ENCODE results near the gene MSL1.

The MSL1 gene

GRCh38 chr17:40094874-40095273 lies 26.9 kb upstream of the MSL1 start:
- no peak overlapping the region for H3K27ac ChIP-seq (ENCODE audit: low read depth, low read length)
- no peaks in the 10 kb centered on the region for H3K36me3 ChIP-seq (ENCODE audit: control insufficient read depth, insufficient read depth, low read length)
- H3K4me2 ChIP-seq (ENCODE audit: low read length) = no peak overlapping the region
- no peak overlapping the region for H3K9ac ChIP-seq (ENCODE audit: low read length)
- H3K79me1 ChIP-seq (ENCODE audit: low read length) = no peaks in the 10 kb centered on the region
- no peak overlapping the region for H3K23ac ChIP-seq (ENCODE audit: low read length)
- no peak overlapping the region for H2BK15ac ChIP-seq (replicated peaks; ENCODE audit: low read depth)
- no peaks in the 10 kb centered on the region for H3K79me2 ChIP-seq (ENCODE audit: control insufficient read depth, insufficient read depth, low read length)
- H3K27me3 ChIP-seq (ENCODE audit: insufficient read depth, low read length, poor library complexity) = no peaks in the 10 kb centered on the region
- H3K4me1 ChIP-seq (ENCODE audit: control insufficient read depth, low read depth, low read length) = peaks cover 10% of the 10 kb centered on the region
- no peak overlapping the region for H3K56ac ChIP-seq (ENCODE audit: low read length)
- H3K18ac ChIP-seq (ENCODE audit: low read length) = no peak overlapping the region
- DNase-seq = no peak
- no CpG with 5 or more reads among the region's 14 CpGs for WGBS (ENCODE audit: extremely low coverage, insufficient coverage, low lambda C conversion rate)
- no peak overlapping the region for H2BK120ac ChIP-seq (ENCODE audit: low read depth, low read length)
- H2BK5ac ChIP-seq (ENCODE audit: low read length) = no peak overlapping the region
- no peak overlapping the region for H3K4ac ChIP-seq (ENCODE audit: low read depth, low read length)
- no peak overlapping the region for H4K5ac ChIP-seq (ENCODE audit: low read length)
- no peak overlapping the region for H4K8ac ChIP-seq (ENCODE audit: low read depth, low read length)
- no peak overlapping the region for H2AK5ac ChIP-seq (ENCODE audit: low read length)
- no peak overlapping the region for H3K4me3 ChIP-seq (ENCODE audit: low read length)

- Histone ChIP-seq H3K4me1 (ENCODE audit: control insufficient read depth, low read depth, low read length) (peaks cover 13% of the 10 kb centered on the region), H3K9ac (ENCODE audit: low read length) (no peak overlapping the region), H3K56ac (ENCODE audit: low read length) (no peak overlapping the region), H3K4me2 (ENCODE audit: low read length) (no peak overlapping the region), H2BK5ac (ENCODE audit: low read length) (no peak overlapping the region), H3K18ac (ENCODE audit: low read length) (no peak overlapping the region), H2BK15ac (replicated peaks; ENCODE audit: low read depth) (no peak overlapping the region), H3K36me3 (ENCODE audit: control insufficient read depth, insufficient read depth, low read length) (no peaks in the 10 kb centered on the region), H4K5ac (ENCODE audit: low read length) (no peak overlapping the region), H2BK120ac (ENCODE audit: low read depth, low read length) (no peak overlapping the region), H3K27me3 (ENCODE audit: insufficient read depth, low read length, poor library complexity) (no peaks in the 10 kb centered on the region), H3K23ac (ENCODE audit: low read length) (no peak overlapping the region), H3K4ac (ENCODE audit: low read depth, low read length) (no peak overlapping the region), H4K8ac (ENCODE audit: low read depth, low read length) (no peak overlapping the region), H3K79me2 (ENCODE audit: control insufficient read depth, insufficient read depth, low read length) (no peaks in the 10 kb centered on the region), H2AK5ac (ENCODE audit: low read length) (no peak overlapping the region), H3K79me1 (ENCODE audit: low read length) (no peaks in the 10 kb centered on the region), H3K4me3 (ENCODE audit: low read length) (no peak overlapping the region), H3K27ac (ENCODE audit: low read depth, low read length) (no peak overlapping the region)
- no CpG with 5 or more reads among the region's 17 CpGs for WGBS (ENCODE audit: extremely low coverage, insufficient coverage, low lambda C conversion rate)
- no peak for DNase-seq
Observed at GRCh38 chr17:40095351-40095943, 26.3 kb upstream of the MSL1 start.

GRCh38 chr17:40095944-40096791 lies 25.6 kb upstream of the MSL1 start:
- DNase-seq = no peak
- Histone ChIP-seq H2BK120ac (ENCODE audit: low read depth, low read length) (no peak overlapping the region), H3K56ac (ENCODE audit: low read length) (no peak overlapping the region), H3K9ac (ENCODE audit: low read length) (no peak overlapping the region), H3K4ac (ENCODE audit: low read depth, low read length) (no peak overlapping the region), H2AK5ac (ENCODE audit: low read length) (no peak overlapping the region), H2BK5ac (ENCODE audit: low read length) (no peak overlapping the region), H3K27ac (ENCODE audit: low read depth, low read length) (no peak overlapping the region), H3K4me2 (ENCODE audit: low read length) (no peak overlapping the region), H4K8ac (ENCODE audit: low read depth, low read length) (no peak overlapping the region), H3K4me1 (ENCODE audit: control insufficient read depth, low read depth, low read length) (peaks cover 15% of the 10 kb centered on the region), H3K36me3 (ENCODE audit: control insufficient read depth, insufficient read depth, low read length) (no peaks in the 10 kb centered on the region), H3K27me3 (ENCODE audit: insufficient read depth, low read length, poor library complexity) (no peaks in the 10 kb centered on the region), H2BK15ac (replicated peaks; ENCODE audit: low read depth) (no peak overlapping the region), H3K18ac (ENCODE audit: low read length) (no peak overlapping the region), H3K23ac (ENCODE audit: low read length) (no peak overlapping the region), H4K5ac (ENCODE audit: low read length) (no peak overlapping the region), H3K79me2 (ENCODE audit: control insufficient read depth, insufficient read depth, low read length) (no peaks in the 10 kb centered on the region), H3K4me3 (ENCODE audit: low read length) (no peak overlapping the region), H3K79me1 (ENCODE audit: low read length) (no peaks in the 10 kb centered on the region)
- no CpG with 5 or more reads among the region's 23 CpGs for WGBS (ENCODE audit: extremely low coverage, insufficient coverage, low lambda C conversion rate)

DNA sequence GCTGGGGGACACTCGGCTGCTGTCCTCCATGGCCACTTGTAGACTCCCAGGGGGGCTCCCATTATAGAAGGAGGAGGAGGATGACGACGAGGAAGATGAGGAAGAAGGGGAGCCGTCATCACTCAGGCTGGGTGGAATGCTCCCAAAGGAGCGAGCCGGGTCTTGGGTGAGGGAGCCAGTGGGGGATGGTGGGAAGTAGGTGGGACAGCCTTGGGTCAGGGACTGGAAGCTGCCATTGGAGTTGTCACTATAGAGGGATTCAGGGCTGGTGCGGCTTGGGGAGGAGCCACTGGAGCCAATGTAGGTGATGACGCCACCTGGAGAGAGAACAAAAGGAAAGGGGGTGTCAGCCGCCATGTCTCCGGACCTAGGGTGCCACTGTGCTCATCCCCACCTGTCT lies 24.7 kb upstream of the MSL1 start:
- Histone ChIP-seq H3K4me2 (ENCODE audit: low read length) (no peak overlapping the region), H2AK5ac (ENCODE audit: low read length) (no peak overlapping the region), H3K36me3 (ENCODE audit: control insufficient read depth, insufficient read depth, low read length) (no peaks in the 10 kb centered on the region), H3K56ac (ENCODE audit: low read length) (no peak overlapping the region), H4K8ac (ENCODE audit: low read depth, low read length) (no peak overlapping the region), H3K79me1 (ENCODE audit: low read length) (no peaks in the 10 kb centered on the region), H2BK120ac (ENCODE audit: low read depth, low read length) (no peak overlapping the region), H3K18ac (ENCODE audit: low read length) (no peak overlapping the region), H3K79me2 (ENCODE audit: control insufficient read depth, insufficient read depth, low read length) (no peaks in the 10 kb centered on the region), H3K27ac (ENCODE audit: low read depth, low read length) (no peak overlapping the region), H2BK5ac (ENCODE audit: low read length) (no peak overlapping the region), H3K4me3 (ENCODE audit: low read length) (no peak overlapping the region), H4K5ac (ENCODE audit: low read length) (no peak overlapping the region), H3K4ac (ENCODE audit: low read depth, low read length) (no peak overlapping the region), H3K4me1 (ENCODE audit: control insufficient read depth, low read depth, low read length) (peaks cover 14% of the 10 kb centered on the region), H3K27me3 (ENCODE audit: insufficient read depth, low read length, poor library complexity) (no peaks in the 10 kb centered on the region), H2BK15ac (replicated peaks; ENCODE audit: low read depth) (no peak overlapping the region), H3K9ac (ENCODE audit: low read length) (no peak overlapping the region), H3K23ac (ENCODE audit: low read length) (no peak overlapping the region)
- WGBS (ENCODE audit: extremely low coverage, insufficient coverage, low lambda C conversion rate) = no CpG with 5 or more reads among the region's 10 CpGs
- no peak for DNase-seq

GRCh38 chr17:40097931-40098845 lies 23.6 kb upstream of the MSL1 start:
- H3K23ac ChIP-seq (ENCODE audit: low read length) = no peak overlapping the region
- H2BK5ac ChIP-seq (ENCODE audit: low read length) = peak overlapping the region; percentile 58
- no peak for DNase-seq
- peak overlapping the region; percentile 63 for H4K5ac ChIP-seq (ENCODE audit: low read length)
- H2AK5ac ChIP-seq (ENCODE audit: low read length) = peak overlapping the region; percentile 53
- H3K27ac ChIP-seq (ENCODE audit: low read depth, low read length) = no peak overlapping the region
- H2BK15ac ChIP-seq (replicated peaks; ENCODE audit: low read depth) = no peak overlapping the region
- peak overlapping the region; percentile 76 for H3K56ac ChIP-seq (ENCODE audit: low read length)
- H3K79me2 ChIP-seq (ENCODE audit: control insufficient read depth, insufficient read depth, low read length) = no peaks in the 10 kb centered on the region
- H3K4ac ChIP-seq (ENCODE audit: low read depth, low read length) = peak overlapping the region; percentile 29
- WGBS (ENCODE audit: extremely low coverage, insufficient coverage, low lambda C conversion rate) = no CpG with 5 or more reads among the region's 9 CpGs
- no peak overlapping the region for H3K4me3 ChIP-seq (ENCODE audit: low read length)
- H4K8ac ChIP-seq (ENCODE audit: low read depth, low read length) = no peak overlapping the region
- H3K4me2 ChIP-seq (ENCODE audit: low read length) = peak overlapping the region; percentile 38
- peak overlapping the region; percentile 22 for H3K18ac ChIP-seq (ENCODE audit: low read length)
- H3K27me3 ChIP-seq (ENCODE audit: insufficient read depth, low read length, poor library complexity) = no peaks in the 10 kb centered on the region
- H3K79me1 ChIP-seq (ENCODE audit: low read length) = no peaks in the 10 kb centered on the region
- peaks cover 14% of the 10 kb centered on the region for H3K4me1 ChIP-seq (ENCODE audit: control insufficient read depth, low read depth, low read length)
- peak overlapping the region; percentile 36 for H3K9ac ChIP-seq (ENCODE audit: low read length)
- H2BK120ac ChIP-seq (ENCODE audit: low read depth, low read length) = peak overlapping the region; percentile 5
- no peaks in the 10 kb centered on the region for H3K36me3 ChIP-seq (ENCODE audit: control insufficient read depth, insufficient read depth, low read length)
